CD1c-positive myeloid dendritic cell (primary cell): ENCODE data around the gene PIP4K2C.
"Not testable (repeated sequence)": the region's sequence is repeated elsewhere in the genome, so short reads cannot be mapped to it uniquely, and the experiment has no call there.

Experiments used
- DNase-seq: peaks from one replicate; pipeline ENCODE4 v3.0.0-alpha.2; 2016; ENCODE audit errors: extremely low spot score

Gene PIP4K2C

DNA sequence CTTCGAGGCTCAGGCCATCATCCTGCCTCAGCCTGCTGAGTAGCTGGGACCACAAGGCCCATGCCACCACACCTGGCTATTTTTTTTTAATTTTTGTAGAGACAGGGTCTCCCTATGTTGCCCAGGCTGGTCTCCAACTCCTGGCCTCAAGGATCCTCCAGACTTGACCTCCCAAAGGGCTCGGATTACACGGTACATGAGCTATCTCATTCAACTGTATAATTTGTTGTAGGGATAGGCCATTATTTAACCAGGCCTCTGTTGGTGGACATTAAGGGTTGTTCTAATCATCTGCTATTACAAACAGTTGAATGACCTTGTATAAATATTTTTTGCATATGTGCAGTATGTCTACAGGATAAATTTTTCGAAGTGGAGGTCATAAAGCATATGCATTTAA lies 32.1 kb upstream of the PIP4K2C start:
- no peak for DNase-seq

GRCh38 chr12:57560516-57560915 lies 30.5 kb upstream of the PIP4K2C start:
- DNase-seq, result no peak

DNA sequence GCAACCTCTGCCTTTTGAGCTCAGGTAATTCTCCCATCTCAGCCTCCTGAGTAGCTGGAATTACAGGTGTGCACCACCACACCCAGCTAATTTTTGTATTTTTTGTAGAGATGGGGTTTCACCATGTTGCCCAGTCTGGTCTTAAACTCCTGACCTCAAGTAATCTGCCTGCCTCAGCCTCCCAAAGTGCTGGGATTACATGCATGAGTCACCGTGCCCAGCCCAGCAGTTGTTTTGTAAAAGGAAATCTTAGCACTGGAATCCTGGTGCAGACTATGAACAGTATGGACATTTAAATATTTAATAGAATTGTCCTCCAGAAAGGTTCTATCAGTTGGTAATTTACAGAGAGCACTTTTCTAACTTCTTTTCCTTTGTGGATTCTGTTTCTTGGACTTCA lies 29.9 kb upstream of the PIP4K2C start:
- DNase-seq, result not testable (repeated sequence)

GRCh38 chr12:57563358-57563757 lies 27.6 kb upstream of the PIP4K2C start:
- DNase-seq, result no peak

- DNase-seq, result no peak
Measured at GRCh38 chr12:57564178-57564740, 26.7 kb upstream of the PIP4K2C start.

- no peak for DNase-seq
Measured at GRCh38 chr12:57568838-57569237, 22.2 kb upstream of the PIP4K2C start.

DNA sequence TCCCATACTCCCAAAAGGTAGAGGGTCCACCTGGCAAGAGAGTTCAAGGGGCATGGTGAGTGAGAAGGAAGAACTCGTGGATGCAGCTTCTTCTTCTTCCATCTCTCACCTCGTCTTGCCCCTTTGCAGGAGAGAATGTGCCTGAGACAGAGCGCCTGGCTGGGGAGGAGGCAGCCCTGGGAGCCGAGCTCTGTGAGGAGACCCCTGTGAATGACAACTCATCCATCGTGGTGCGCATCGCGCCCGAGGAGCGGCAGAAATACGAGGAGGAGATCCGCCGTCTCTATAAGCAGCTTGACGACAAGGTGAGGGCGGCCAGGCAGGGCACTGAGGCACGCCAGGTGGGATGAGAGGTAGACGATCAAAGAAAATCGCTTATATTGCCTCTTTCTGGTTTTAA lies 21.1 kb upstream of the PIP4K2C start:
- DNase-seq, result no peak

DNA sequence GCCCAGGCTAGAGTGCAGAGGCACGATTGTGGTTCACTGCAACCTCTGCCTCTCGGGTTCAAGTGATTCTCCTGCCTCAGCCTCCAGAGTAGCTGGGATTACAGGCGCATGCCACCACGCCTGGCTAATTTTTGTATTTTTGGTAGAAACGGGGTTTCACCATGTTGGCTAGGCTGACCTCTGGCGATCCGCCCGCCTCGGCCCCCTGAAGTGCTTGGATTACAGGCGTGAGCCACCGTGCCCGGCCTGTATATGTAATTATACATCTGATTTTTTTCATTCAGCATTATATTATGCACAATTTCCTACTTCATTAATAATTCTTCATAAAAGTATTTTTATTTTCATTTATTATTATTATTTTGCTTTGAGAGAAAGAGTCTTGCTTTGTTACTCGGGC lies 20.6 kb upstream of the PIP4K2C start:
- DNase-seq, result not testable (repeated sequence)

DNA sequence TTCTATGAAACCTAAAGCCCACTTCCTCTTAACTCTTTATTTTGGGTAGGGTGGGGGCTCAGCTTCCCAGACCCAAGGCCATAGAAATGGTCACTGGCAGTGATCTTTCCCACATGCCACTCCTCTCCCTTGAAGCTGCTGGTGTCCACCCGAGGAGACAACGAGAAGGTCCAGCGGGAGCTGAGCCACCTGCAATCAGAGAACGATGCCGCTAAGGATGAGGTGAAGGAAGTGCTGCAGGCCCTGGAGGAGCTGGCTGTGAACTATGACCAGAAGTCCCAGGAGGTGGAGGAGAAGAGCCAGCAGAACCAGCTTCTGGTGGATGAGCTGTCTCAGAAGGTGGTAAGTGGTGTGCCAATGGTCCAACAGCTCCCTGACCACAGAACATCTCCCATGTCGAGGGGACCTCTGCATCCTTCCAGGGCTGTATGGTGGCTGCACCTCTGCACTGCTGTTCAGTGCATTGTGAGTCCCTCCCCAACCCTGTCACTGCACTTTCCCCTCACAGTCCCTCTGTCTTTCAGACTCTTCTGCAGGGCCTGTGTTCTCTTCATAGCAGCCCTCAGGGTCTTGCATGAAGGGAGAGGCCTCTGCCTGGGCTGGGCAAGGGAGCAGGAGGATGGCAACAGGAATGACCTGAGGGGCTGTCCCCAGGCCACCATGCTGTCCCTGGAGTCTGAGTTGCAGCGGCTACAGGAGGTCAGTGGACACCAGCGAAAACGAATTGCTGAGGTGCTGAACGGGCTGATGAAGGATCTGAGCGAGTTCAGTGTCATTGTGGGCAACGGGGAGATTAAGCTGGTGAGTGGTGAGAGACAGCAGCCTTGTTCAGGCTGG lies 18.8 kb upstream of the PIP4K2C start:
- no peak for DNase-seq

- no peak for DNase-seq
Measured at GRCh38 chr12:57574795-57575194, 16.2 kb upstream of the PIP4K2C start.

GRCh38 chr12:57575771-57576612 lies 15.0 kb upstream of the PIP4K2C start:
- no peak for DNase-seq

DNA sequence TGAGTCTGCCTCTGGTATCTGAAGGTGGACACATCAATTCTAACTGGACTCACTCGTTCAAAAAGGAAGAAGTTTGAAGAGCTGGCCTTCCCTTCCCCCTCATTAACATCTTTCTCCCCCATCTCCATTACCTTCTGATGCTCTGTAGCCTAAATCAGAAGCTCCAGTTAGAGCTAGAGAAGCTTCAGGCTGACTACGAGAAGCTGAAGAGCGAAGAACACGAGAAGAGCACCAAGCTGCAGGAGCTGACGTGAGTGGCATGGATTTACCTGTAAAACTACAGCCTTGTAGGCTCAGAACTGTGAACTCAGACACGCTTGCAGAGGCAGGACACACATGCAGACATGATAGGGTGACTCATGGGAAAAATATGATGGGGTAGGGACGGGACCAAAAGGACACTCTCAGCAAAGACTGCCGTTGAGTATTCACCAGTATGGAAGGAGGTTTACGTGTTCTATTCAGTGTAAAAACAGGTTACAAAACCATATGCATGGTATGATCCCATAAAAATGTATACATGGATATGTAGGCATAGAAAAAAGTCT lies 14.3 kb upstream of the PIP4K2C start:
- no peak for DNase-seq

DNA sequence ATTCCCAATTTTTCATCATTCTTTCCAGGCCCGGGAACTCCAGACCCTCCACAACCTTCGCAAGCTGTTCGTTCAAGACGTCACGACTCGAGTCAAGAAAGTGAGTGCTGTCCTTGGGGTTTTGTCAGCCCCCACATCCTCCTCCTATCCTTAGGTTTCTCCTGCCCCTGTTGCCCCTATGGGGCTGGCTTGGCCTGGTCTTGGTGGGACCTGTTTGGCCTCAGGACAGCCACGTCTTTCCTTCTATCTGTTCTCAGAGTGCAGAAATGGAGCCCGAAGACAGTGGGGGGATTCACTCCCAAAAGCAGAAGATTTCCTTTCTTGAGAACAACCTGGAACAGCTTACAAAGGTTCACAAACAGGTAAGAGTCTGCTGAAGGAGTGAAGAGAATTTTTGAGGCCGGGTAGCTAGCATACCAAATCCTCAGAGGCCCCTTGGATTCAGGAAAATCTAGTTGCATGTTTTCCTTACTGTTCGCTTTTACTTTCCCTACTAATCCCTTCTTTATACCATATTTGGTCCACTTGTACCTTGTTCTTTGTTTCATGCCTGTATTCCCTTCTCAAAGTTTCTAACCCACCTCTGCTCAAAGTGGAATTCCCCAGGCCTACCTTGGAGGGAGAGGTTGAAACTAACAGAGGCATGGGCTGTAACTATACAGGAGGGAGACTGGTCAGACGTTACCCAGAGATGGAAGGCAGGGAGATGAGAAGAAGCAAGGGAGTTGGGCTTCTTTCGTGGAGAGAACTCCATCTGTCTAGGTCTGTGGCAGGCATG lies 12.8 kb upstream of the PIP4K2C start:
- DNase-seq, result no peak

GRCh38 chr12:57579011-57579410 lies 12.0 kb upstream of the PIP4K2C start:
- DNase-seq, result no peak

DNA sequence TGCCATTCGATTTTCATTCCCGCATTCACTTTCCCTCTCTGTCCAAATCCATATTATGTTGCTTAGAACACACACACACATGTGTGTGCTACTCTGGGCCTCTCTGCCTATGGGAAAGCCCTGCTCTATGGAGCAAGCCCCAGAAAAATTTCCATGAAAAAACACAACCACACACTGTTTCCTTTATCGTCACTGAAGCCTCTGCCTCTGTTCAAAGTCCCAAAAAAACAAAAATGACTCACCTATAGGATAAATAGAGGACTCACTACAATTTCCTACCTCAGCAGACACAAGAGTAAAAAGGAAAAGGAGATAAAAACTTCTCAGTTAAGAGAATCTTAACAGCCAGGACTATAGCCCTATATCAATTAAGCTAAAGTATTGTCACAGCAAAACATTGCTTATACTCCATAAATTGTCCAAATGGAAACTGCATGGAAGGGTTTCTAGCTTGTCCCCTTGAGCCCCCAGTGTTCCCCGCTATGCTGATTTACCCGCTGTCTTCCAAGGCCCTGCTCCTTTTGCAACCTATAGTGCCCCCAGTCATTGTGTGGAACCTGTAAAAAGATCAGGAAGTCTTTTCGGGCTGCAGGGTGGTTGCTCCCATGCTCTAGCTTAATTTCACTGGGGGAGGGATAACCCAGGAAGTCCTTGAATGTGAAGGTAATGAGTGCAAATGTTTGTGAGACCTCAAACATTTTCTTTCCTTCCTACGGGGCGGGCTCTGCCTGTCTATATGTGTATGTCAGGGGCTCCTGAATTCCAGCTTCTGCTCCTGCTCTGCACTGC lies 11.1 kb upstream of the PIP4K2C start:
- DNase-seq, result no peak

- DNase-seq, result no peak
Measured at GRCh38 chr12:57580466-57580795, 10.6 kb upstream of the PIP4K2C start.

DNA sequence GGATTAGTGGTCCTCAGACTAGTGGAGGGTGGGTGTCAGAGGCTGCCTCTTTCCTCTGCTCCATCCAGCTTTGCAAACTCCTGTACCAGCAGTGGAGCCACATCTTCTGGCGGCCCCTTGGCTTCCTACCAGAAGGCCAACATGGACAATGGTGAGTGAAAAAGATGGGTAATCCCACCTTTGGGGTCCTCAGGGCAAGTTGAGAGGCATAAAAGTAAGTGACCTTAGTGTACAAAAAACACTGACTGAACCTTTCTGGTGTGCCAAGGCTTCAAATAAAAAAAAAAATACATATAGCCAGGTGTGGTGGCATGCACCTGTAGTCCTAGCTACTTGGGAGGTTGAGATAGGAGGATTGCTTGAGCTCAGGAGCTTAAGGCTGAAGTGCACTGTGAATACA lies 9.2 kb upstream of the PIP4K2C start:
- no peak for DNase-seq

GRCh38 chr12:57582440-57582839 lies 8.6 kb upstream of the PIP4K2C start:
- no peak for DNase-seq

- peak; percentile 86 for DNase-seq
Measured at GRCh38 chr12:57583008-57583831, 7.8 kb upstream of the PIP4K2C start.

GRCh38 chr12:57584050-57584449 lies 6.9 kb upstream of the PIP4K2C start:
- DNase-seq, result no peak
